ENCODE measurements around the gene ZNF226.
"Not testable (repeated sequence)": the region's sequence is repeated elsewhere in the genome, so short reads cannot be mapped to it uniquely, and the experiment has no call there.

DNA sequence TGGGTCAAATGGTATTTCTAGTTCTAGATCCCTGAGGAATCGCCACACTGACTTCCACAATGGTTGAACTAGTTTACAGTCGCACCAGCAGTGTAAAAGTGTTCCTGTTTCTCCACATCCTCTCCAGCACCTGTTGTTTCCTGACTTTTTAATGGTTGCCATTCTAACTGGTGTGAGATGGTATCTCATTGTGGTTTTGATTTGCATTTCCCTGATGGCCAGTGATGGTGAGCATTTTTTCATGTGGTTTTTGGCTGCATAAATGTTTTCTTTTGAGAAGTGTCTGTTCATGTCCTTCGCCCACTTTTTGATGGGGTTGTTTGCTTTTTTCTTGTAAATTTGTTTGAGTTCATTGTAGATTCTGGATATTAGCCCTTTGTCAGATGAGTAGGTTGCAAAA, 56.4 kb downstream of the ZNF226 start:
- not testable (repeated sequence) for TF ChIP-seq CTCF, POLR2A (IDR thresholded peaks at IDR 0.05)

Measured in heart left ventricle (tissue), 13 donors.